Measurements from ENCODE around the gene SF3B2.
"Not testable (repeated sequence)": the region's sequence is repeated elsewhere in the genome, so short reads cannot be mapped to it uniquely, and the experiment has no call there.

Gene SF3B2, protein sequence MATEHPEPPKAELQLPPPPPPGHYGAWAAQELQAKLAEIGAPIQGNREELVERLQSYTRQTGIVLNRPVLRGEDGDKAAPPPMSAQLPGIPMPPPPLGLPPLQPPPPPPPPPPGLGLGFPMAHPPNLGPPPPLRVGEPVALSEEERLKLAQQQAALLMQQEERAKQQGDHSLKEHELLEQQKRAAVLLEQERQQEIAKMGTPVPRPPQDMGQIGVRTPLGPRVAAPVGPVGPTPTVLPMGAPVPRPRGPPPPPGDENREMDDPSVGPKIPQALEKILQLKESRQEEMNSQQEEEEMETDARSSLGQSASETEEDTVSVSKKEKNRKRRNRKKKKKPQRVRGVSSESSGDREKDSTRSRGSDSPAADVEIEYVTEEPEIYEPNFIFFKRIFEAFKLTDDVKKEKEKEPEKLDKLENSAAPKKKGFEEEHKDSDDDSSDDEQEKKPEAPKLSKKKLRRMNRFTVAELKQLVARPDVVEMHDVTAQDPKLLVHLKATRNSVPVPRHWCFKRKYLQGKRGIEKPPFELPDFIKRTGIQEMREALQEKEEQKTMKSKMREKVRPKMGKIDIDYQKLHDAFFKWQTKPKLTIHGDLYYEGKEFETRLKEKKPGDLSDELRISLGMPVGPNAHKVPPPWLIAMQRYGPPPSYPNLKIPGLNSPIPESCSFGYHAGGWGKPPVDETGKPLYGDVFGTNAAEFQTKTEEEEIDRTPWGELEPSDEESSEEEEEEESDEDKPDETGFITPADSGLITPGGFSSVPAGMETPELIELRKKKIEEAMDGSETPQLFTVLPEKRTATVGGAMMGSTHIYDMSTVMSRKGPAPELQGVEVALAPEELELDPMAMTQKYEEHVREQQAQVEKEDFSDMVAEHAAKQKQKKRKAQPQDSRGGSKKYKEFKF

DNA sequence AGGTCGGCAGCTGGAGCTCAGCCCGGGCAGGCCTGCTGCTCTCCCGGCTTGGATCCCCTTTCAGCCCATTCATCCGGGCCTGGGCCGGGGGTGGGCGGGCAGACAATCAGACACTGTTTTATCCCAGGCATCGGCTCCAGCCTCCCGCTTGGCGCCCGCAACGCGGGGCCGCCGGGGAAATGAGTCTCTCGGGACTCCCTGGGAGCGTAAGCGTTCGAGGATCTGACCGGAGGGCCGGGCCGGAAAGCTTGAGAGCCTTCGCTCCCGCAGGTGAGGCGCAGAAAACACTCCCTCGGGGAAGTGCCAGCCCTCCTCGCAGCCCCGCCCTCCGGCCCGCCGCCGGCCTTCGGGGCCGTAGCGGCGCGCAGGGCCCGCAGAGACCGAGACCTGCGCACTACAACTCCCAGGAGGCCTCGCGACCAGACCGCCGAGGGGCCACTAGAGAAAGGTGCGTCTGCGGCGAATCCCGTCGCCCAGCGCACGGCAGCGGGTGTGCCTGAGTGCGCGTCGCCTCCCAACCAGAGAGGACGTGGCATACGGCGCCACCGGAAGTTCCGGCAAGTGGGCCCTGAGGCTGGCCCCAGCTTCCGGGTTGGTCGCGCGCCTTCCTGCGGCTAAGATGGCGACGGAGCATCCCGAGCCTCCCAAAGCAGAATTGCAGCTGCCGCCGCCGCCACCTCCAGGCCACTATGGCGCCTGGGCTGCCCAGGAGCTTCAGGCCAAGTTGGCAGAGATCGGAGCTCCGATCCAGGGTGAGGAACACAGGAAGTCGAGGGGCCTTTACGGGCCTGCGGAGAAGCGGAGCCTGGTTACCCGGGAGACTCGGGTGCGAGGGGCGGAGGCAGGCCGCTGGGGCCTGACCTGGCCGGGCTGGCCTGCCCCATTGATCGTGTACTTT is at the start of gene SF3B2:
Gene SF3B2 (plus strand): TSS at position 599 of the 898 bp plus-strand sequence. CDS start 21 bp downstream, at position 620.
- DNase-seq = peak; percentile 99

DNA sequence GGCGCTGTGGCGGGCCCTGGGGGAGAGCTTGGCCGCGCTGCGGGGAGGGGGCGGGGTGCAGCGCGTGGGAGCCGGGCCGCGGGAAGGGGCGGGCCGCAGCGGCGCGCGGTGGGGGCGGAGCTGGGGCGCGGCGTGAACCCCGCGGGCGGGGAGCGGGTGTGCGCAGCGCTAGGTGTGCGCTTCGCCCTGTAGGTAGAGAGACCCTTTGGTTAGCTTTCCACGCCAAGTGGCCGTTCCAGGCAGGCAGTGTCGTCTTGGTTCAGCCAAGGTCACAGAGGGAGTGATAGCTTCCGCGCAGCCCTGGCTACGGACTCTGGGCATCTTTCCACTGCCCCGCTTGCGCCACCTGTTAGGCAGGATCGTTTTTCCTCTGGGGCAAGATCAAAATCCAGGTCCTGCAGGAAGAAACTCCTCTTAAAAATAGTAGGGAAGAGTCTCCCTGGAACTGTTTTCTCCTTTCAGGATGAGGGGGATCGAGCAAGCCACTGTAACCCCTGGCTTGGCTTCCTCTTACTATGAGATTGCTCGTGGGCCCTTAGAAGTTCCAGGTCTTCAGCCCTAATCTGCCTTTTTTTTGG is 49.4 kb upstream of the SF3B2 start:
- no peak for DNase-seq

DNA sequence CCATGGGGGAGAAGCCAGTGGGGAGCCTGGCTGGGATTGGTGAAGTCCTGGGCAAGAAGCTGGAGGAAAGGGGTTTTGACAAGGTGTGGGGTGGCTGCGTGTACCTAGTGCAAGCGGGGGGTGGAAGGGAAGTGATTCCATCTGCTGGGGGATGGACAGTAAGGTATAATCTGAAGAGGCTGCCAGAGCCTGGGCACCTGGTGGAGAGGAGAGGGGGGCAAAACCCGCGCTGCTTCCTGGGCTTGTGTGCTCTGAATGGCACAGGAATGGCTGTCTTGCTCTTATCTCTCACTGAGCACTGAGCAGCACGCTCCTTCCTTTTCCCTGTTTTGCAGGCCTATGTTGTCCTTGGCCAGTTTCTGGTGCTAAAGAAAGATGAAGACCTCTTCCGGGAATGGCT is 48.9 kb upstream of the SF3B2 start:
- no peak for DNase-seq

DNA sequence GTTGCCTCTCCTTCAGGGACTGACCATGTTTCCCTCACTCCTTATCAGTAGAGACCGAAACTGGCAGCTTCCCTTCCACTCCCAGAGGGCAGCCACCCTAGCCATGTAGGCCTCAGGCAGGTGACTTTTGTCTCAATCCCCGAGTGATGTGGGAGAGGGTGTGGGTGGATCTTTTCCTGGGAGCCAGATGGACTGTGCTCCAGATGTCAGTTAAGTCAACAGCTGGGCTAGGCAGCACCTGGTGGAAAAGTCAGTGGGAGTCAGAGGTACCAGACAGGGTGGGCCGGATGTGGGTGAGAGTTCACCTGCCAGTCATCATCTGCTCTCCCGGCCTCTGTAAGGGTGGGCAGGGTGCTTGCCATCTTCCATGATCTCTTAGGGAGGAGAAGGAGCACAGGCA is 48.0 kb upstream of the SF3B2 start:
- no peak for DNase-seq

DNA sequence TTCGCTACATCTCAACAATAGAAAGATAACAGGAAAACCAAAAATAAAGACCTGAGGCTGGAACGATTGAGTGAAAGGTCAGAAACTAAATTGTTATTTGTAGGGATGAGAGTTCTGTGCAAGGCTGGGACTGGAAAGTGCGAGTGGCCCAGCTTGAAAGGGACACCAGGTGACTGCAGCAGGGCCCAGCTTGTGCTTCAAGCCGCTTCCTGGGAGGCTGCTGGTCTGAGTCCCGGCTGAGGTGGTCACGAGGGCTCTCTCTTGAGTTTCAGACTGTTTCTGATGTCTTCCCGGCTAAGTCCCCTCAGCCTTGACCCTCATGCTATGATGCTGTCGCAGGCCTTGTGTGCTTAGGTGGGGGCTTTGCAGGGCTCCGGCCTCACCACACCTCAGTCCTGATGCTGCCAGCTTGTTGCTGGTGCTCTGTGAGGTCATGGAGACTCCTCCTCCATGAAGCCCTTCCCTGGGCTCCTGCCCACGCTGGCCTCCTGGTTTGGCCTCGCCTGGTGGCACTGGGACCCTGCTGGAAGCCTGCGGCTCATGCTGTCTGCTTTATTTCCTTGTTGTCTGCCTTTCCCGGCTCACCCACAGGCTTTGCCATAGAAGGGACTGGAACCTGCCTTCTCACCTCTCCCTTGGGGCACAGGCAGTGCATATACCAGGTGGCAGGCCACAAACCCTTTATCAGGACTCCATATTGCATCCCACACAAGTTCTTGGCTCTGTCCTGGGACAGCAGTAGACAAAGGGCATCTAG is 45.9 kb upstream of the SF3B2 start:
- DNase-seq = no peak

DNA sequence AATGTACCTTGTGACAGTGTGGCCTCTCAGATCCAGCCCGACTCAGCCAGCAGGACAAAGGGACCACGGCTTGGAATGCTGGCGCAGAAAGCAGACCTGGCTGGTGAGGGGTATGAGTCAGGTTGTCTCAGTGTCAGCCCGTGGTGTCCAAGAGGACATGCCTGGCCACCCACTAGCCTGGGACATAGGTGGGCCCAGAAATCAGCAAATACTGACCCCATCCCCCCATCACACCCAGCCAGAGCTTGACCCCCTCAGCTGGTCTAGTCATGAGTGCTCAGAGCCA is 45.3 kb upstream of the SF3B2 start:
- no peak for DNase-seq

DNA sequence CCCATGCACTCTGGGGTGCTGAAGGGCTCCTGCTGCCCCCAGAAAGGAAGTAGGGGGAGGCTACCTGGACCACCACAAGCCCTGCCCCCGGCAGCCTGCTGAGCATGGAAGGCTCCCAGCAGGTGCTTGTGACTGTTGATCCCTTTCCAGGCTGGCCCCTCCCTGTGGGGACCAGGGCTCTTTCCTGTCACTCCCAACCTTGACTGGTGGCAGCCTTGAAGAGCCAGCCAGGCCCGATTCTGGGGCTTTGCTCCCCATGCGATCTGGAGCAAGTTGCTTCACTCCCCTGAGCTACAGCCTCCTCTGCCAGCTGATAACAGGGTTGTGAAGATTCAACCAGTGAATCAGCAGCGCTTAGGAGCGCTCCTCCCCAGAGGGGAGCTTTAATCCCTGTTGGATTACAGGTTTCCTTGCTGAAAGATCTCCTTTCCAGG is 44.9 kb upstream of the SF3B2 start:
- DNase-seq = no peak

DNA sequence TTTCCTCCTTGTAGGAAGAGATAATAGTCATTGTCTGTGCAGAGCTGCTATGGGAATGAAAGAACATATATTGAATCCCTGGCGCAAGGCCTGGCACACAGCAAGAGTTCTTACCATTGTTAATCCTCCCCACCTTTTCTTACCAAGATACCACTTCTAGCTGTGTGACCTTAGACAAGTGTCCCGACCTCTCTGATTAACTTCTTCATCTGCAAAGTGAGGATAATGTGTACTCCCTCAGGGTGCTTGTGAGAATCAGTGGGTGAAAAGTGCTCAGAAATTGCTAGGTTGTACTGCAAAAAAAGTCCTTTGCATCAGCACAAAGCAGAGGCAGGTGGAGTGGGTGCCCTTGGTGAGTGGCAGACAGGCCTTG is 44.1 kb upstream of the SF3B2 start:
- DNase-seq = no peak

DNA sequence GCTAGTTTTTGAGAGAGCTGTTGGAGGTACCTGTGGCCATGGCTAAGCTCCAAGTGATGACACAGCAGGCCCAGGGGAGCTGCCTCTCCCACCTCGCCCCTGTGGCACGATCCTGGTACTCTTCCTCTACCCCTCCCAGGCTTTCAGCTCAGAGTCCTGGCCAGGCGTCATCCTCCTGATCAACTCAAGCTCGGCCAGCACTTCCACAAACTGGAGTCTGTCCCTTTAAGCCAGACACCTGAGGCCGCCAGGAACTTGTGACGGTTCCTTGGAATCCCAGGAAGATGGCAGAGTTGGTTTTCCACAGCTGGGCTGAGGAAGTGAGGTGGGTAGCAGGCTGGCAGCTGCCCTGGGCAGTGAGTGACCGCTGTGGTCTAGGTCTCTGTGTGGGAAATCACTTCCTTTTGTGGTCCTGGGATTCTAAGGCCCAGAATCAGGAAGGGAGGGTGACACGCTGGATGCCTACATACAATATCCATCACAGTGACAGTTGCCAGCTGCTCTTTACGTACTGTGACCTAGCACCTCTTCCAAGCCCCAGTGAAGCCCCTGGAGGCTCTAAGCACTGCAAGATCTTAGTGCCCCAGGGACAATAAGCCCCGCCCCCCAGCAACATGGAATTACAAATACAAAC is 43.6 kb upstream of the SF3B2 start:
- no peak for DNase-seq

DNA sequence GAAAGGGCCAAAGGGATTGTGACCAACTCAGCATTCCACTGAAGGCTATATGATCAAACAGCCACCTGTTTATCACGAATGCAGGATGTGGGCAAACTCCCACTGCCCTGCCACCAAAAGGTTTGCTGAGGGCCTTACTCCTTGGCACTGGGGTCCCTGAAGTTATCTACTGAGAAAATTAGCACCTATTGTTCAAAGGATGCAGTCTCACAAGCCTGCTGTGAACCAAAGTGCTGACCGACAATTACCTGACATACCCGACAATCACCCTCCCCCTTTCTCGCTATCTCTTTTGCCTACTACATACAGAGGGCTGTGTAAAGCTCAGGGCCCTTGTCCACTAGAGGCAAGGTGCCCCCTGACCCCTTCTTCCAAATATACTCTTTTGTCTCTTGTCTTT is 42.1 kb upstream of the SF3B2 start:
- DNase-seq = not testable (repeated sequence)

DNA sequence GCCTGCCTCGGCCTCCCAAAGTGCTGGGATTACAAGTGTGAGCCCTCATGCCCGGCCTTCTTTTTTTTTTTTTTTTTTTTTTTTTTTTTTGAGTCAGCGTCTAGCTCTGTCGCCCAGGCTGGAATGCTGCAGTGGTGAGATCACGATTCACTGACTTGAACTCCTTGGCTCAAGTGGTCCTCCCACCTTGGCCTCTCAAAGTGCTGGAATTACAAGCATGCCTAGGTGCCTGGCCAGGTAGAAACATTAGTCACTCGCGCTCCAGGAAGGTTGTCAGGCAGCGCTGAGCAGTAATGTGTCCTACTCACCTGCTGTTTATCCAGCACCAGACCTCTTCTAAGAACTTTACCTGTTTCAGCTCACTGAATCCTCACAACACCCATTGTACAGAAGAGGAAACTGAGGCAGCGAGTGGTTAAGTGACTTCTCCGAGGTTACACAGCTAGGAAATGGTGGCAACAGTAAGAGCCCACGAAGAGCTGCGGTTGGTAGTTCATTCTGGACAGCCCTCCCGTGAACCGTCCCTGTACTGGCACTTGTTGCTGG is 40.9 kb upstream of the SF3B2 start:
- DNase-seq = no peak

DNA sequence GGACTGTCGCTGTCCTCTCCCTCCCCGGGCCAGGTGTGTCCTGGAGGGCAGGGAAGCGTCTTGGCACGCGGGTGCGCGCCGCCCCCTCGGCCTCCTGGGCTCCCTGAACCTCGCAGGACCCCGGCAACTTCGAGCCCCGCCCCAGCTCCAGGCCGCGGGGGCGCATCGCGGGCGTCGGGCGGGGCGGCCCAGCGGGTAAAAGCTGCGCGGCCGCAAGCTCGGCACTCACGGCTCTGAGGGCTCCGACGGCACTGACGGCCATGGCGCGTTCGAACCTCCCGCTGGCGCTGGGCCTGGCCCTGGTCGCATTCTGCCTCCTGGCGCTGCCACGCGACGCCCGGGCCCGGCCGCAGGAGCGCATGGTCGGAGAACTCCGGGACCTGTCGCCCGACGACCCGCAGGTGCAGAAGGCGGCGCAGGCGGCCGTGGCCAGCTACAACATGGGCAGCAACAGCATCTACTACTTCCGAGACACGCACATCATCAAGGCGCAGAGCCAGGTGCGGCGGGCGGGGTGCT is 40.3 kb upstream of the SF3B2 start, which contains the start of gene CST6:
Gene CST6 (plus strand): TSS at position 224 of the 519 bp plus-strand sequence. CDS start 37 bp downstream, at position 261.
- no peak for DNase-seq

DNA sequence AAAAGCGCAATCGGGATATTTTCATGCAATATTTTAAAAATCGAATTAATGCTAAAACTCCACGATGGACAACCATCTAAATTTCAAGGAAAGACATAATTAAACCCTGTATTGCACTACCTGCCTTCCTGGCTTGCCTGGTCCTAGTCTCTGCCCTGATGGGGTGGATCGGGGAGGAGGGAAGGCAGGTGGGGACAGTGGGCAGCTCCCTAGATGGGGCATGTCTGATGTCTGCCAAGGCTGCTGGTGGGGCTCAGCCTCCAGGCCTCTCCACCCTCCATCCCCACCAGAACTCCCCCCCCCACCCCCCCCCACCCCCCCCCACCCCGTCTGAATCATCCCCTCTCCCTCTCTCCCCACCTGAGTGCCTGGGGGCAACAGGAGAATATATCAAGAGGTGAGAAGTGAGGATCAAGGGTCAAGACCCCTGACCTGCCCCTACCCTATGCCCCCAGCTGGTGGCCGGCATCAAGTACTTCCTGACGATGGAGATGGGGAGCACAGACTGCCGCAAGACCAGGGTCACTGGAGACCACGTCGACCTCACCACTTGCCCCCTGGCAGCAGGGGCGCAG is 39.7 kb upstream of the SF3B2 start:
- DNase-seq = no peak

DNA sequence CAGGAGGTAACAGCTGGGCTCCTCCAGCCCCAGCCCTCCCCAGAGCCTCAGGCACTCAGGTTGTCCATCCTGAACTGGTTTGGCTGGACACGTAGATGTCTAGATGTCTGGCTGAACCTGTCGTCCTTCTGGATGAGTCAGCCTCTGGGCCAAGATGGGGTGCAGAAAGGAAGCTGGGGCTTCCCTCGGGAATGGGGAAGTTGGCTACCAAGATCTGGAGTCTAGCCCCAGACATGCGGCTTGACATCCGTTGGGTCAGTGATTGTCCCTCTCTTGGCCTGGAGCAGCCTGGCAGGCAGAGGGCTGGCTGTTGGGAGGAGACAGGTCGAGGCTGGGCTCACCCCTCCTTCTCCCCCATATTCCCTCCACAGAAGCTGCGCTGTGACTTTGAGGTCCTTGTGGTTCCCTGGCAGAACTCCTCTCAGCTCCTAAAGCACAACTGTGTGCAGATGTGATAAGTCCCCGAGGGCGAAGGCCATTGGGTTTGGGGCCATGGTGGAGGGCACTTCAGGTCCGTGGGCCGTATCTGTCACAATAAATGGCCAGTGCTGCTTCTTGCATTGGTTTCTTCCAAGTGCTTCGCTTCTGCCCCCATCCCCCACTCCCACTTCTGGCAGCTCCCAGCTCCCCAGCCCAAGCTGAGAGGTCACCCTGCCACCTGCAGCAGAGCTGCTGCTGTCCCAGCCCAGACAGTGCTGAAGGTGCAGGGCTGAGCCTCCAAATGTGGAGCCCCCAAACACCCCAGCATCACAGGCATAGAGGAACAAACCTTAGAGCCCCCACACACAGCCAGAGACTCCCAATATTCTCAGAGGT is 39.0 kb upstream of the SF3B2 start:
- no peak for DNase-seq

DNA sequence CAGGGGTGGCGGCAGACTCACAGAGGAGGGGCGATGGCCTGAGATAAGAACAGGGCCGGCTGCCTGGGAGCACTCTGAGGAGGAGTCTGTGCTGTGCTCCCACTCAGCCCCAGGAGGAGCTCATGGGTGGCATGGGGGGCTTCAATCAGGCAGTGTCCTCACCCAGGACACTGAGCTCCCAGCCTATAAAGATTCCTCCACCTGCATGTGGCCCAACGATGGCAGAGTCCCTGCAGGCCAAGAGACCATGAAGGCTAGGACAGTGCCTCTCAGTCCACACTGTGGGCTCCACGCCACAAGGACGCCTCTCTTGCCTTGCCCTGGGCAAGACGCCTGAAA is 38.4 kb upstream of the SF3B2 start:
- no peak for DNase-seq

DNA sequence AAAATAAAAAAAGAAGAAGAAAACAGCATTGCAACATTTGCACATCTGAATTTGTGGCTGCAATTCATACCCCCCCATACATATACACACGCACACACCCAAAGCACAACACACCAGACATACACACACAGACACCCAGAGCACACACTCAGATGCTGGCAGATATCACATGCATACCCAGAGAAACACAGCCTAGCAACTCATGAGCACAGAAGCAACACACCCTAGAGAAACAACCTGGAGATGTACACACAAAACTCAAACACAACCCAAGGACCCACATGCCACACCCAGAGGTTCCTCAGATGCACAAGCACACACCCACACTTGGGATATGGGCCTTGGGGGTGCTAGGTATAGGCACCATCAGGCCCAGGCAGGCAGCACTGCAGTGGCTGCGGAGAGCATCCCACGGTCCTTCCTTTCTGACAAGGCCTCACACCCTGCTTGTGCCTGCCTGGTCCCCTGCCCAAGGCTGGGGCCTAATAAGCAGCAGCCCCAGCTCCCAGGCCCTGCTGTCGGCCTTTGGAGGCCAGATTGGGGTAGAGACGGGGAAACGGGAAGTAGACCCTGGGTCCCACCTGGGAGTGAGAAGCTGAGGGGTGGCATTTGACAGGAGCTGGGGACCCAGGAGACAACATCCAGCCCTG is 37.2 kb upstream of the SF3B2 start:
- no peak for DNase-seq

DNA sequence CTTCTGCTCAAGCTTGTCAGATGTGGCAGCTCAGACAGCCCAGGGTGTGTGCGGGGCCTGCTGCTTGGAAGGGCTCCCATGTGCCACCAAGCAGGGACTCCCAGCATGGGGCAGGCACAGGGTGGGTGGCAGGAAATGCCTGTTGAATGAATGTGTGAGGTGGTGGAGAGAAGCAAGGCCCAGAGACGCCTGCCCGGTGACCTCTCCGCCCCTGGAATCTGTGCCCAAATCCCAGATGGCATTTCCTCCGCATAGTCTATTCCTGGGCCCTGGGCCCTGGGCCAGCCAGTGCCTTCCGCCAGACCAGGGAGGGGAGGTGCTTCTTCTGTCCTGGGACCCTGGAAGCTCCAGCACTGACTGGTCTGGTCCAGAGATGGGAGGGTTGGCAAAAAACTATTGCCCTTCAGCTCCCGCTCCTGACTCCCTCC is 36.7 kb upstream of the SF3B2 start:
- DNase-seq = no peak

DNA sequence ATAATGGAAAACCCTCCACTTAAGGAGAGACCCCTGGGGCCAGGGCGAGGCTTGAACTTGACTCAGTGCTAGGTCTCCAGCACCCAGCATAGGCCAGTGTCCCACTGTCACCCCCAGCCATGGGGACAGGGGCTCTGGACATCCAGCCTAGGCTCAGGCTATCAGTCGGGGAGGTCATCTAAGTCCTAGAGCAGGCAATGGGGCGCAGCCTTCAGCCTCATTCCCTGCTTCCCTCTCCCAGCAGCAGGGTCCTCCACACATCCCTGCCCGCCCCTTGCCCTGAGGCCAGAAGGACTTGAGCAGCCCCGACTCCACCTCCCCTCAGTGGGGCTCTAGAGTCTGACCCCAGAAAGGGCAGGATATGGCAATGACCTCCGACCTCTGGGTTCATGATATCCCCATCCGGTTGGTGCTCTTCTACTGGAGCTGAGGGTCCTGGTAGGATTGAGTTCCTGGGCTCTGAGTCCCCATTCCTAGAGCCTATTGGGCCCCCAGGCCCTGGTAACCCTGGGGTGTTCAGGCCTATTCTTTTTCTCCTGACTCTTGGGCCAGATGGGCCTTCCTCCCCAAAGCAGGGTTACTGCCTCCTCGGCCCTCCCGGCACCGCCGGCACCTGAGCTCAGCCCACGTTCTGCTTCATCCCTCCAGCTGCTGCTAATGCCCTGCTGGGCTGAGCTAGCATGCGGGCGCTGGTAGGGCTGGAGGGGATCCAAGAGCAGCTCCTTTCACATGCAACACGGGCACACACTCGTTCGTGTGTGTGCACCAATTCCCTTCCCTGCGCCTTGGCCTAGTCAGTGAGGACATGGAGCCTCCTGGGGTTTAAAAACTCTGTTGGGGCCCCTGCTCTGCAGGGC is 36.0 kb upstream of the SF3B2 start:
- no peak for DNase-seq
